NCI-H1417 (cell line): ENCODE data around the gene SIAH2.
A peak's percentile ranks its signal among the peaks of the same experiment; 100 is the strongest.

Experiments used
- DNase-seq, 3 experiments: peaks; one replicate each; lab custom pipeline; 2025; lab: John Stamatoyannopoulos, UW

SIAH2 gene

GRCh38 chr3:150773616-150774192 lies 10.7 kb upstream of the SIAH2 start:
- DNase-seq = no peak

DNA sequence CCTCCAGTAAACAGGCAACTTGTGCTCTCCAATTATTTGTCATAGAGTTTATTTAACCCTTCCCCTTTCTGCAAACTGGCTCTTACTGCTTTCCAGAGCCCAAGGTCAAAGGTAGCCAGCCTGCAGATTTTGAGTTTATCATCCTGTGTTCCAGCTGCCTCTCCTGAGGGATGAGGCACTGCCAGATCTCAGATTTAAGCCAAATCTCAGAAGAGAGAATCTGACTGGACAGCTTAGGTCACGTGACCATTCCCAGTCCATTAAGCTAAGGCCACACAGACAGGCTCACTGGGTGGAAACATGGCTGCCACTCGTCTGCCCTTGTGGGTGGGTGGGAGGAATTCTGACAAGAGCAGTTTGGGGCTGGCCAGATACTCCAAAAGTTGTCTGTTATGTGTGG lies 8.6 kb upstream of the SIAH2 start:
- DNase-seq = no peak

- no peak for DNase-seq
These were observed 7.7 kb upstream of the SIAH2 start for GRCh38 chr3:150770681-150771080.

GRCh38 chr3:150766742-150767141 lies 3.8 kb upstream of the SIAH2 start:
- DNase-seq = no peak

DNA sequence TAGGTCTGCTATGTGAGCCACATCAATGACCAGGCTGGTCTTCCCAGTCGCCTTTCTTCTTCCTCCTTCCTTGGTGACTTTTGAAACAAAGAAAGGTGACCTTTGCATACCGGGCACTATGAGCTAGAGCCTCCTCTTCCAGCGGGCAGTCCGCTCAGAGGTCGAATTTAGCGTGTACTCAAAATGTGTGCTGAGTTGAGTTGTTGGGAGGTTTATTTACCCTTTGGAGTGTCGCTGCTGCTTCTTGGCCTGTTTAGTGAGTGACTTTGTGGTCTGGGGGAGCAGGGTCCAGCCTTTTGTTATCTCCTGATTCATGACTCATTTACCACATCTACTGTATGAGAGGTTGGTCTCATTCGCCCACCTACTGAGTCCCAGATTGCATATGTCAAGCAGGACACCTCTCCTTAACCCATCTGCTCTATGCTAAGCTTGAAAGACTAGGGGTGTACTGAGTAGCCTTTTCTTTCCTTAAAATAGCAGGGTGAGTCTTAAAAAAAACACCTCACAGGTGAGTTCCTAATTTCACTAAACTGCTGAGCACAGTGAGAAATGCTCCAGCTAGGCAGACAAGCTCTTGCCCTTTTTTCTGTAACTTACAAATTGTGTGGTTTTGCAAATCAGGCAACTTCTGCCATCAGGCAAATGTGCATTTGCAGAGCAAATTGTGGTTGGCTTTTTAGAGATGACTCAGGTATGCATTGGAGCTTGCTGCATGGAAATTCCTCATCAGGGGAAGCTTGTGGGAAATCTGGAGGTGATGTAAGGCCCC lies 3.2 kb upstream of the SIAH2 start:
- DNase-seq = no peak

DNA sequence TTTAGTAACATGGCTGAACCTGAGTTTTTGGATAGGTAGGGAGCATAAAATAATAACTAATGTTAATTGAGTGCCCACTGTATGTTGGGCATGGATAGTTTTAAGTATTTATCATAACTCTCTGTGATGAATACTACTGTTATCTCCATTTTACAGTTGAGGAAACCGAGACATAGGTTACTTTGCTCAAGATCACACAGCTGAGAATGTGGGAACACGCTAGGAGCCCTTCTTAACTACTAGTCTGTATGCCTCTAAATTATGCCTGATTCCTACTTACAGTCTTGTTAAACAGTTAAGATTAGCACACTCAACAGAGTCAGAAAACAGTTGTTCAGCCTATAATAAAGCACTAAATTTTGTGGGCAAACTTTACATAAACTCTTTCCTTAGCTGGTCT lies 2.0 kb upstream of the SIAH2 start:
- no peak for DNase-seq

GRCh38 chr3:150764566-150764965 lies 1.6 kb upstream of the SIAH2 start:
- DNase-seq = peak in 1 of 3 experiments; percentile 60

- peak; percentile 23 to 94 (median 92) for DNase-seq
These were observed 993 bp upstream of the SIAH2 start for GRCh38 chr3:150763841-150764483.

DNA sequence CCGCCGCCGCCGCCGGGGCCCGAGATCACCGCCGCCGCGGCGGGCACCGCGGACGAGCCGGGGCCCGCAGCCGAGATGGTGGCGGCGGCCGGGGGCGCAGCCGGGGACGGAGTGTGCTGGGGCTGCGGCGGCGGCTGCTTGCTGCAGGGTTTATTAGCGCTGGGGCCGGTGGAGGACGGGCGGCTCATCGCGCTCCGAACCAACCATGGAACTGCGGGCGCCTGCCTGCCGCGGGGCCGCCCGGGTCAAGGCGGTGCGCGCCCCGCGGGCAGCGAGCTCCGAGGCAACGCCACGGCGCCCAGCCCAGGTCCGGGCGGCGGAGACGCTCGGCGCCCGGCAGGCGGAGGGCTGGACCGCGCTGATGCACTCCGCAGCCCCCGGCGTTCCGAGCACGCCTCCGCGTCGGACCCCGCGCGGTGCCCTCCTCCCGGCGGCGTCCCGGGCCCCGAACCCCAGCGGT lies 277 bp downstream of the SIAH2 start:
- peak in 1 of 3 experiments; percentile 84 for DNase-seq

GRCh38 chr3:150761831-150762661 lies 923 bp downstream of the SIAH2 start:
- DNase-seq = peak; percentile 57 to 81 (median 80)

- DNase-seq = no peak
These were observed 2.4 kb downstream of the SIAH2 start for GRCh38 chr3:150760431-150761200.

DNA sequence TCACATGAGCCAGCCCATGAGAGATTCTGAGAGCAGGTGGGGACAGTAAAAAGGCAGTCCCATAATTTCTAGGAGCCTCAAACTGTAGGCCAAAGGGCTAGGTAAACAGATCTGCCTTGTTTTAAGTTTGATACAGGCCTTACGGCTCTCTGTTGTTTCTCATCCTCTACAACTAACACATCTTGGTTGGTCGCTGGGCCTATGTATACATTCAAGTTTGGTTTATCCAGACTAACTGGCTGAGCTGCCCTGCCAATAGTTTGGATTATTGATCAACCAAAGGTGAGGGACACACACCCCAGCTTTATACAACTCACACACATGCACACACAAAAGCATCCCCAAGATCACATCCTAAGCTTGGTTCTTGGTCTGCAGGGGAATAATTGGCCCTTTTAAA lies 3.0 kb downstream of the SIAH2 start:
- DNase-seq = no peak

DNA sequence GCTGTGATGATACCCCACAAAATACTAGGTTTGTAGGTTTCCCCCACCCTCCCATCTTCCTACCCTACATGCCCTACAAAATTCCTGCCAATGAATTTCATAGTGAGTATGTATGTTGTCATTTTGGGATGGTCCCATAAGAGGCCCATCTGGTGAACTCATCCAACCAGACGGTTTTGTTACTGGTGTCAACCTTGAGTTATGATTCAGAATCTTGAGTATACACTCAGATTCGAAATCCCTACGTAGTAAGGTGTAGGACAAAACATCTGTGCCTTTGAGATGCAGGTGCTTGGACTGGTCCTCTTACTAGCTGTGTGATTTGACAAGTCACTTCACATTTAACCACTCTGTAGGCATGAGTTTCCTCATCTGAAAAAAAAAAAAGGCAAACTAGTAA lies 3.6 kb downstream of the SIAH2 start:
- no peak for DNase-seq

DNA sequence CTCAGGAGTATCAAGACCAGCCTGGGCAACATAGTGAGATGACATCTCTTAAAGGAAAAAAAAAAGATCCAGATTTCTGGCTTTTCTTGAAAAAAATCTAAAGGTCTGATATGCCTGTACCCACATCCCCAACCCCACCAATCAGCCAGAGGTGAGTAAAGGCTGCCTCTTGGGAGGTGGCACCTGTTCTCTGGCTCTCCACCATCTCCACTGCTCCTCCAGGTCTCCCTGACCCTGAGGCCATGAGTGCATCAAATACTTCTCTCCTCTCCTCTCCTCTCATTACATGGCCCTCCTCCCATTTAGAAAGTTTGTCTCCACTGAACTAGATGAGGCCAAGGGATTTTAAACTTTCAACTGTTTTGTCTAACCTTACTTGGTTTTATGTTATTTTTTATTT lies 5.2 kb downstream of the SIAH2 start:
- no peak for DNase-seq

- no peak for DNase-seq
These were observed 5.6 kb downstream of the SIAH2 start for GRCh38 chr3:150757364-150757763.

DNA sequence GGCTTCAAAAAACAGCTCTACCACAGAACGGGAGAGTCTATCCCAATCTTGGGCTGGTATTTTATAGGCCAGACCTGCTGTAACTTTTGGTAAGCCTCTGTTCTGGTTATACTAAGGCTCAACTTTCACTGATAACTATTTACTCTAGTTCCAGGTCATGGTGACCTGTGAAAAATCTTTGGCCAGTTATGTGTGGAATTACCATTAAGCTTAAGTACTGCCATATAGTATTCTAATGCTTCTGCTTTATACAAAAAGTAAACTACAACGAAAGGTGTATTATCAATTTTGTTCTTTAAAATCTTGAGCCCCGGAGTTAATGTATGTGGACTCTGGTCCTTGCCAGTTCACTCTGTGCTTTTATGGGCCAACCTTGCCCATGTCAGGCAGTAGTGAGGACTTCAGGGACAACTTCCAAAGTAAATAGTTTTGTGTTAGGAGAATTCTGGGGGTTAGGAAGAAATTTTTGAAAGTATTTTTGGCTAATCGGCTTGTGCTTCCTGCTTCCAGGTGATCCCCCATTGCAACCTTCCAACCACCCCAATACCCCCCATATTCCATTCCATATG lies 6.4 kb downstream of the SIAH2 start:
- DNase-seq = no peak

- DNase-seq = no peak
These were observed 7.1 kb downstream of the SIAH2 start for GRCh38 chr3:150755902-150756301.

DNA sequence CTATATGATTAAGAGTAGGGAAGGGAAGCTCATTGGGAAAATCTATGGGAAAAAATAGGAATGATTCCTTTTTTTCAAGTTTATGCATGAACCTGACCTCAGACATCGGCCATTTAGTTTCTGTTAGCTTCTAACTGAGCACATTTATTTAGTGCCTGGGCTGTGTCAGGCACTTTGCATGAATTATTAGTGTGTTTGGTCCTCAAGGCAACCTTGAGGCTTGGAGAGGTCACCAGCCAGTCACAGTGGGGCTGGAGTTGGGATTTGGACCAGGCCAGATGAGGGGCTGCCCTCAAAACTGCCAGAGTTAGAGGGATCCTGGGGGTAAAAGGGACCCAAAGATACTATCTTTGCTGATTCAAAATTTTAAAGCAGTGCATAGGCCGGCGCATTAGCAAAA lies 8.1 kb downstream of the SIAH2 start:
- DNase-seq = no peak

DNA sequence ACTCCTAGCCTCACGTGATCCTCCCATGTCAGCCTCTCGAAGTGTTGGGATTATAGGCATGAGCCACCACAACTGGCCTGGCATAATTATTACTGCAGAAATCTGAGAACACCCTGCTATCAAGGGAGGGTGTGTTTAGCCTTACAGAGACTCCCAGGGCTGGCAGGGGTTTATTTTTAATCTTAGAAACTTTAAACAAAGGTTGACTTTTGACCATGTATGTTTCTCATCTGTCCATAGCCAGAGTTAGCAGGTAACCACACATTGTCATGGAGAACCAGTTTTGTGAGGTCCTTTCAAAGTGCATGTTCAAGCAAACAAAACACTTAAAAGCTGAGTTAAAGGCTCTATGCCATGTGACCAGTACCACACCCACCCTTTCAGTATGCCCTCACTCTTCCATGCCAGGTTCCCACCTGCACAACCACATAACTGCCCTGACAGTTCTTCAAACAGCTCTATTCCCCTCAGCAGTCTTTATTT lies 11.1 kb downstream of the SIAH2 start:
- peak; percentile 23 to 78 (median 44) for DNase-seq

DNA sequence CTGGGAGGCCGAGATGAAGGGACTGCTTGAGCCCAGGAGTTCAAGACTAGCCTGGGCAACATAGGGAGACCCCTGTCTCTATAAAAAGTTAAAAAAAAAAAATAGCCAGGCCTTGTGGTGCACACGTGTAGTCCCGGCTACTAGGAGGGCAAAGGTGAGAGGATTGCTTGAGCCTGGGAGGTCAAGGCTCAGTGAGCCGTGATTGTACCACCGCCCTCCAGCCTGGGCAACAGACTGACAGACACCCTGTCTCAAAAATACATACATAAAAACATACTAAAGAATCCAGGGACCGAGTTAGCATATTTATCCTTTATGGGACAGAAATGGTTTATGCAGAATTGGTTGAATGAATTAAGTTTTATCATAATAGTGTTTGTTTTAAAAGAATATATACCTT lies 13.7 kb downstream of the SIAH2 start:
- DNase-seq = no peak

- DNase-seq = no peak
These were observed 14.3 kb downstream of the SIAH2 start for GRCh38 chr3:150748684-150749047.
